Ammon's horn (tissue), 1 donor: ENCODE measurements around the gene TSPAN5.

Experiments
- DNase-seq: peaks from one replicate; pipeline ENCODE4 v3.0.0-alpha.2; 2016; ENCODE audit warnings: low spot score

The TSPAN5 gene

GRCh38 chr4:98643755-98644154 lies 14.7 kb downstream of the TSPAN5 start:
- DNase-seq, result no peak

- no peak for DNase-seq
Measured at GRCh38 chr4:98642991-98643426, 15.4 kb downstream of the TSPAN5 start.

GRCh38 chr4:98641906-98642668 lies 16.3 kb downstream of the TSPAN5 start:
- DNase-seq, result no peak

GRCh38 chr4:98641376-98641775 lies 17.0 kb downstream of the TSPAN5 start:
- no peak for DNase-seq

GRCh38 chr4:98639523-98639922 lies 18.9 kb downstream of the TSPAN5 start:
- DNase-seq, result no peak

- no peak for DNase-seq
Measured at GRCh38 chr4:98639108-98639507, 19.3 kb downstream of the TSPAN5 start.

- peak; percentile 61 for DNase-seq
Measured at GRCh38 chr4:98638661-98639060, 19.8 kb downstream of the TSPAN5 start.

- no peak for DNase-seq
Measured at GRCh38 chr4:98634061-98634460, 24.4 kb downstream of the TSPAN5 start.

- no peak for DNase-seq
Measured at GRCh38 chr4:98633159-98633558, 25.3 kb downstream of the TSPAN5 start.

- DNase-seq, result no peak
Measured at GRCh38 chr4:98632258-98632657, 26.2 kb downstream of the TSPAN5 start.

GRCh38 chr4:98631506-98631905 lies 26.9 kb downstream of the TSPAN5 start:
- DNase-seq, result no peak

GRCh38 chr4:98630737-98631454 lies 27.5 kb downstream of the TSPAN5 start:
- peak; percentile 29 for DNase-seq

GRCh38 chr4:98627531-98628257 lies 30.7 kb downstream of the TSPAN5 start:
- peak; percentile 54 for DNase-seq

GRCh38 chr4:98626350-98626749 lies 32.1 kb downstream of the TSPAN5 start:
- peak; percentile 33 for DNase-seq

GRCh38 chr4:98625920-98626319 lies 32.5 kb downstream of the TSPAN5 start:
- no peak for DNase-seq

- no peak for DNase-seq
Measured at GRCh38 chr4:98625399-98625798, 33.0 kb downstream of the TSPAN5 start.

GRCh38 chr4:98624642-98625041 lies 33.8 kb downstream of the TSPAN5 start:
- DNase-seq, result no peak

GRCh38 chr4:98624144-98624543 lies 34.3 kb downstream of the TSPAN5 start:
- no peak for DNase-seq

- no peak for DNase-seq
Measured at GRCh38 chr4:98623126-98623802, 35.1 kb downstream of the TSPAN5 start.

- DNase-seq, result no peak
Measured at GRCh38 chr4:98620087-98620784, 38.2 kb downstream of the TSPAN5 start.

- DNase-seq, result no peak
Measured at GRCh38 chr4:98619180-98619579, 39.2 kb downstream of the TSPAN5 start.

- no peak for DNase-seq
Measured at GRCh38 chr4:98618680-98619079, 39.7 kb downstream of the TSPAN5 start.
